Tibial nerve (tissue), 4 donors: ENCODE results near the gene MAN2A1. TPM values are rescaled to one million over a fixed set of nuclear protein-coding genes. Genes with fewer than 3 reads are reported as not detected.

ENCODE experiments used
- DNase-seq, 2 donors: peaks; one replicate each; pipeline ENCODE4 v3.0.0-alpha.2; 2019; ENCODE audit warnings: low spot score in 2 of 2
- H3K27ac ChIP-seq, 4 donors: fragments of 200-600 bp; sonication (generic) in 3 of 4; one replicate each; pipeline ENCODE4 v1.5.1; 2017 to 2019; ENCODE audit warnings: mild to moderate bottlenecking in 1 of 4
- H3K27me3 ChIP-seq, 2 donors: fragments of 200-600 bp; sonication (generic) in 1 of 2; one replicate each; pipeline versions ENCODE4 v1.5.1 to v1.6.0; 2017 to 2019
- H3K36me3 ChIP-seq, 3 donors: fragments of 200-600 bp; sonication (generic); one replicate each; pipeline ENCODE4 v1.5.1; 2018 to 2019
- H3K4me1 ChIP-seq, 4 donors: fragments of 200-600 bp; sonication (generic) in 3 of 4; one replicate each; pipeline ENCODE4 v1.5.1; 2017 to 2019
- H3K4me3 ChIP-seq, 4 donors: fragments of 200-600 bp; sonication (generic) in 3 of 4; one replicate each; pipeline ENCODE4 v1.5.1; 2017 to 2019; ENCODE audit warnings: mild to moderate bottlenecking in 1 of 4, moderate library complexity in 1 of 4
- H3K9me3 ChIP-seq, 4 donors: fragments of 200-600 bp; sonication (generic) in 3 of 4; one replicate each; pipeline ENCODE4 v1.5.1; 2017 to 2019
- CTCF ChIP-seq, 5 experiments: fragments of 200-600 bp in 3 of 5; fragments of 450-650 bp in 2 of 5; sonication (generic) in 3 of 5; IDR thresholded peaks; one replicate each; pipeline ENCODE4 v1.5.1; 2016 to 2019; ENCODE audit warnings: antibody characterized with exemption in 5 of 5, mild to moderate bottlenecking in 3 of 5, moderate library complexity in 2 of 5
- EP300 ChIP-seq, 2 donors: sonication (generic); formaldehyde crosslinking; IDR thresholded peaks; one replicate each; pipeline ENCODE4 v1.6.1; 2017; ENCODE audit warnings: antibody characterized with exemption in 2 of 2, mild to moderate bottlenecking in 1 of 2
- POLR2A ChIP-seq, 2 donors: fragments of 450-650 bp; IDR thresholded peaks; one replicate each; pipeline ENCODE4 v1.6.1; 2017; ENCODE audit warnings: antibody characterized with exemption in 2 of 2, mild to moderate bottlenecking in 2 of 2, moderate library complexity in 2 of 2
- WGBS, 2 donors: methylation state at CpG; one replicate each; pipeline ENCODE4 v1.1.5; 2018; 5-methylcytosine and 5-hydroxymethylcytosine counted together
- total RNA-seq, 4 donors: library from RNA; depleted of rRNA; stranded (reverse); fragments of >200 nt; gene quantifications; one replicate each; pipeline ENCODE4 v1.1.0, GENCODE V29; 2016

Gene MAN2A1
- total RNA-seq, 4 donors from 2014 or later, result 50.0 to 66.0 (median 56.7) TPM

GRCh38 chr5:109707531-109707930 lies 17.8 kb downstream of the MAN2A1 start:
- TF ChIP-seq POLR2A (IDR thresholded peaks at IDR 0.05) (no peak), EP300 (IDR thresholded peaks at IDR 0.05) (no peak), CTCF (IDR thresholded peaks at IDR 0.05) (no peak)
- Histone ChIP-seq H3K36me3 (no peaks in the 10 kb centered on the region), H3K9me3 (no peaks in the 10 kb centered on the region), H3K4me3 (no peak overlapping the region), H3K27ac (no peak overlapping the region), H3K27me3 (no peaks in the 10 kb centered on the region), H3K4me1 (peaks cover 0 to 23% (median 5%) of the 10 kb centered on the region in 4 donors)
- DNase-seq, result no peak
- WGBS, 2 donors, result 73 to 82% methylated on average over 2 of the region's 2 CpGs

DNA sequence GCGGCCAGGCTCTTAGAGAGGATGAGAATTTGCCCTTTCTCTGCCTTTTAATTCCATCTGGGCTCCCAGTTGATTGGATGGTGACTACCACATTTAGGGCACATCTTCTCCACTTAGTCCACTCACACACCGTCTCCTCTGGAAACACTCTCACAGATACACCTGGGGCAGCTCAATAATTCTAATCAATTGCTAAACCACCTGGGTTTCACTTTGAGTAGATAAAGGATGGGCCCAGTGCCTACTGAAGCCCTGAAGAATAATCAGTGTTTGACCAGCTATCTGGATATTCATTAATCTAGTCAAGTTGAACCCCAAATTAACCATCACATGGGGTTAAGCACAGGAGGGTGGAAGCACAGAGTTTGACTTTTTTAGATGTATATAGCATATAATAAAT lies 19.1 kb downstream of the MAN2A1 start:
- Histone ChIP-seq H3K27ac (no peak overlapping the region), H3K36me3 (no peaks in the 10 kb centered on the region), H3K9me3 (no peaks in the 10 kb centered on the region), H3K4me3 (no peak overlapping the region), H3K27me3 (no peaks in the 10 kb centered on the region), H3K4me1 (peaks cover 0 to 33% (median 8%) of the 10 kb centered on the region in 4 donors)
- TF ChIP-seq POLR2A (IDR thresholded peaks at IDR 0.05) (no peak), EP300 (IDR thresholded peaks at IDR 0.05) (no peak), CTCF (IDR thresholded peaks at IDR 0.05) (no peak)
- no peak for DNase-seq
- 93 to 98% methylated on average over 2 of the region's 2 CpGs for WGBS, 2 donors

DNA sequence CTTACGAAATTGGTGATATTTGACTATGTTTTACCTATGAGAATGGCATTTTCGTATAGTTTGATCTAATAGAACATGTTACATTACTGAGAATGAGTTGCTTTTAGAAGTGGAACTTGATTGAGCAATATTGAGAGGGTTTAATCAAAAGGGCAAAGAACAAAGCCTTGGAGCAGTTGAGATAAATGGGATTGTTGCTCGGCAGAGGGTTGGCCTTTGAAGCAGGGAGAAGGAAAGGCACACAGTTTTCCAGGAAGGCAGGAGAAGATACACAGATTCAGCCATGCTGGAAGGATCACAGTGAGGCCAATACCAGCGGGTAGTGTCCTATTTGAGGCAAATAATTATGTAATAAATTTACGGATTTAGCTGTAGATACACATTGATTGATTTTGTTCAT lies 19.5 kb downstream of the MAN2A1 start:
- H3K4me1 ChIP-seq, result peaks cover 0 to 33% (median 8%) of the 10 kb centered on the region in 4 donors
- 88 to 92% methylated on average over 5 of the region's 5 CpGs for WGBS, 2 donors

DNA sequence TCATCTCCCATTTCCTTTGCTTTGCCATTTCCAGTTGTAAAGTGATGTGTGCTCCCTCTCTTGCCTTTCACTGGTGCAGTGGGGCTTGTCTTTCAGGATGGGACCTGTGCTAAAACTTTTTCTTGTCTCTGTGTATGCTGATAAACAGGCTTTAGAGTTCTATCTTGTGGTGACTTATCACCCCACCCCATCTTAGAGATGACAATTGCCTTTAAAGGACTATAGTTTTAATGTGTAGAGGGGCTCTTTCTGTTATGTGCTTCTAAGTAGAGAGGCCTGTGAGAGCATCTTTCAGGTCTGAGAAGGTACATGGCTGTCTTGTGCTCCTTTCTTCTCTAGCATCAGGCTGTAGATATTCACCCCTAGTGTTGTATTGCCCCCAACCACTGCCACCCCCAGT lies 21.9 kb downstream of the MAN2A1 start:
- no peak for DNase-seq
- peaks cover 0 to 26% (median 8%) of the 10 kb centered on the region in 4 donors for H3K4me1 ChIP-seq
- no peaks in the 10 kb centered on the region for H3K36me3 ChIP-seq
- no peaks in the 10 kb centered on the region for H3K27me3 ChIP-seq
- no peak overlapping the region for H3K4me3 ChIP-seq
- H3K9me3 ChIP-seq, result no peaks in the 10 kb centered on the region
- no peak overlapping the region for H3K27ac ChIP-seq
- TF ChIP-seq CTCF (IDR thresholded peaks at IDR 0.05) (no peak), EP300 (IDR thresholded peaks at IDR 0.05) (no peak), POLR2A (IDR thresholded peaks at IDR 0.05) (no peak)

More for the DNA sequence above, 19.5 kb downstream of the MAN2A1 start:
- Histone ChIP-seq H3K9me3 (no peaks in the 10 kb centered on the region), H3K4me3 (no peak overlapping the region), H3K27ac (no peak overlapping the region), H3K27me3 (no peaks in the 10 kb centered on the region), H3K36me3 (no peaks in the 10 kb centered on the region)
- TF ChIP-seq POLR2A (IDR thresholded peaks at IDR 0.05), result no peak
- TF ChIP-seq CTCF (IDR thresholded peaks at IDR 0.05), result no peak
- no peak for TF ChIP-seq EP300 (IDR thresholded peaks at IDR 0.05)
- DNase-seq, result no peak

GRCh38 chr5:109713453-109713852 lies 23.7 kb downstream of the MAN2A1 start:
- WGBS, 2 donors, result 59 to 65% methylated on average over 3 of the region's 3 CpGs
- H3K36me3 ChIP-seq, result no peaks in the 10 kb centered on the region
- no peaks in the 10 kb centered on the region for H3K27me3 ChIP-seq
- H3K4me3 ChIP-seq, result no peak overlapping the region
- TF ChIP-seq CTCF (IDR thresholded peaks at IDR 0.05), result no peak
- no peak for TF ChIP-seq POLR2A (IDR thresholded peaks at IDR 0.05)
- no peak for TF ChIP-seq EP300 (IDR thresholded peaks at IDR 0.05)
- no peak overlapping the region for H3K27ac ChIP-seq
- no peaks in the 10 kb centered on the region for H3K9me3 ChIP-seq
- peaks cover 0 to 24% (median 8%) of the 10 kb centered on the region in 4 donors for H3K4me1 ChIP-seq
- DNase-seq, result no peak
